Keratinocyte (primary cell): Measurements from ENCODE around the gene FGF2. TPM values are rescaled to one million over a fixed set of nuclear protein-coding genes. Genes with fewer than 3 reads are reported as not detected.

Experiments used
- DNase-seq: peaks from one replicate; pipeline ENCODE4 v3.0.0-alpha.2; 2011; ENCODE audit warnings: low read depth, missing footprints, low spot score
- FAIRE-seq: peaks from 2 replicates; lab custom pipeline; 2011; peaks lifted over from hg19 to GRCh38; lab: Jason Lieb, UNC
- H2AFZ ChIP-seq: 2 replicates; pipeline ENCODE4 v1.6.0; 2012; ENCODE audit warnings: low read length, control low read depth, inconsistent platforms; ENCODE audit not compliant: control insufficient read depth
- H3K27ac ChIP-seq: 2 replicates; pipeline ENCODE4 v1.5.1; 2011; ENCODE audit warnings: low read length; ENCODE audit not compliant: control insufficient read depth, insufficient read depth
- H3K27me3 ChIP-seq: 3 replicates; pipeline ENCODE4 v1.6.0; 2011; ENCODE audit warnings: low read length; ENCODE audit not compliant: control insufficient read depth, insufficient read depth; ENCODE audit errors: extremely low read depth
- H3K36me3 ChIP-seq, 2 experiments: 2 replicates in 1 of 2; 3 replicates in 1 of 2; pipeline ENCODE4 v1.5.1; 2011; ENCODE audit warnings: low read length in 2 of 2, mild to moderate bottlenecking in 1 of 2; ENCODE audit not compliant: control insufficient read depth in 2 of 2, insufficient read depth in 2 of 2; ENCODE audit errors: extremely low read depth in 1 of 2
- H3K4me1 ChIP-seq: 3 replicates; pipeline ENCODE4 v1.5.1; 2011; ENCODE audit warnings: low read length; ENCODE audit not compliant: control insufficient read depth, insufficient read depth; ENCODE audit errors: extremely low read depth
- H3K4me2 ChIP-seq: 3 replicates; pipeline ENCODE4 v1.6.0; 2011; ENCODE audit warnings: low read depth, low read length; ENCODE audit not compliant: control insufficient read depth, insufficient read depth; ENCODE audit errors: extremely low read depth
- H3K4me3 ChIP-seq, 3 experiments: fragments of 200-600 bp in 1 of 3; sonication (generic) in 1 of 3; 2 replicates in 2 of 3; 3 replicates in 1 of 3; pipeline ENCODE4 v1.5.1; 2011 to 2016; ENCODE audit warnings: low read length in 3 of 3, mild to moderate bottlenecking in 3 of 3, control low read depth in 2 of 3, inconsistent platforms in 1 of 3, low read depth in 1 of 3, mixed read lengths in 1 of 3, mixed run types in 1 of 3, moderate library complexity in 1 of 3; ENCODE audit not compliant: control insufficient read depth in 2 of 3, insufficient read depth in 2 of 3; ENCODE audit errors: extremely low read depth in 1 of 3
- H3K79me2 ChIP-seq: 2 replicates; pipeline ENCODE4 v1.6.0; 2012; ENCODE audit warnings: low read length; ENCODE audit not compliant: control insufficient read depth, insufficient read depth
- H3K9ac ChIP-seq: 3 replicates; pipeline ENCODE4 v1.6.0; 2011; ENCODE audit warnings: low read length; ENCODE audit not compliant: control insufficient read depth, insufficient read depth; ENCODE audit errors: extremely low read depth
- H3K9me1 ChIP-seq: 3 replicates; pipeline ENCODE4 v1.6.0; 2011; ENCODE audit warnings: low read length; ENCODE audit not compliant: control insufficient read depth, insufficient read depth; ENCODE audit errors: extremely low read depth
- H3K9me3 ChIP-seq: 2 replicates; pipeline ENCODE4 v1.5.1; 2012; ENCODE audit warnings: low read depth, low read length; ENCODE audit not compliant: control insufficient read depth
- H4K20me1 ChIP-seq: 3 replicates; pipeline ENCODE4 v1.6.0; 2011; ENCODE audit warnings: low read length; ENCODE audit not compliant: control insufficient read depth, insufficient read depth; ENCODE audit errors: extremely low read depth
- EZH2 ChIP-seq: IDR thresholded peaks from one replicate; pipeline ENCODE4 v1.6.1; 2012; ENCODE audit warnings: inconsistent platforms, mild to moderate bottlenecking, low read length, moderate library complexity
- dilution Hi-C: fragments of 300-500 bp; cut with MboI; formaldehyde crosslinking; loops from one replicate; pipeline ENCODE4 v1.7.0; 2020; ENCODE audit warnings: low sequenced_read_pairs; ENCODE audit not compliant: extremely low pct_ligation_motif_present
- polyA plus RNA-seq, 5 experiments: library from polyadenylated mRNA; depleted of rRNA in 3 of 5; stranded (reverse) in 3 of 5; stranded (forward) in 1 of 5; unstranded in 1 of 5; fragments of >200 nt; gene quantifications; 1 replicate in 1 of 5; 2 replicates in 3 of 5; 3 replicates in 1 of 5; pipeline versions ENCODE4 v1.2.1 to v1.2.3, GENCODE V29; 2011 to 2012; ENCODE audit warnings: missing spikeins in 2 of 5, low read depth in 1 of 5, low replicate concordance in 1 of 5
- TF ChIP-seq, protein P1 (sequence below), 3 experiments: IDR thresholded peaks in 1 of 3; conservative IDR thresholded peaks in 1 of 3; optimal IDR thresholded peaks in 1 of 3; 2 replicates in 2 of 3; 3 replicates in 1 of 3; pipeline versions ENCODE3 to v1.5.1; 2011; ENCODE audit warnings: low read length in 3 of 3, mild to moderate bottlenecking in 3 of 3, moderate library complexity in 2 of 3, control low read depth in 1 of 3, inconsistent platforms in 1 of 3; ENCODE audit not compliant: insufficient read depth in 2 of 3; ENCODE audit errors: extremely low read depth in 1 of 3

The FGF2 gene
- polyA plus RNA-seq, 1 donor (not counting 4 experiments of a cell fraction or from before 2014, with no cell fraction given): 1.7 TPM

DNA sequence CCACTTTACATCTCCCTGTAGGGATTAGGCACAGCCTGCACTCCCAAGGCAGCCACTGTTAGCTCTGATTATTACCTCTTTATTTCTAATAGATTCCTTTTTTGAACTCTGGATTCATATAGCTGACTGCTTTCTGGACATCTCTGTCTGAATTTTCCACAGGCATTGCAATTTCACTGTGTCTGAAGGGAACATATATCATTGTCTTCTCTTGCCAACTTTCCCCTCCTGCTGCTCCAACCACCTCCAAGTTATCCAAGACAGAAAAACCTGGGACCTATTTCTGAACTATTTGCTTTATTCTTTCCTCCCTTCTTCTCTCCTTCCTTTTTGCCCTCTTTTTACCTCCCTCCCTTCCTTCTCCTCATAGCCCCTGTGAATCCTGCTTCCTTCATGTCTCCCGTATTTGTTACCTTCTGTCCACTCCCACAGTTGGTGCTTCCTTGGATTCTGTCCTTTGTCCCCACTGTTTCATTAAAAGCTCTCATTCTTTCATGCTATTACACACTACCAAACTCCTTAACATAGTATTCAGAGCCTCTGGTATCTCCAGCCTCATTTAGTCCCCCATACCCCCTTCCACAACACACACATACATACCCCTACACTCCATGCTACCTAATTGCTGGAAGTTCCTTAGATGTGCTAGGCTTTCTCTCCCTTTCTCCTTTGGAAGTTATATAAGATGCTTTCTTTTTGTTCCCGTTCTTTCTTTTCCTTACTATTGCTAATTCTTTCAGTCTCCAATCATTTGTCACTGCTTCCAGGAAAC, 34.7 kb downstream of the FGF2 start:
- no peak overlapping the region for H2AFZ ChIP-seq
- H4K20me1 ChIP-seq: no peaks in the 10 kb centered on the region
- no peaks in the 10 kb centered on the region for H3K9me1 ChIP-seq
- DNase-seq (no peak), FAIRE-seq (no peak)
- no peaks in the 10 kb centered on the region for H3K27me3 ChIP-seq
- H3K79me2 ChIP-seq: no peaks in the 10 kb centered on the region
- dilution Hi-C loops: no loop called here
- H3K9ac ChIP-seq: no peak overlapping the region
- no peak for TF ChIP-seq EZH2
- TF ChIP-seq, protein P1, sequence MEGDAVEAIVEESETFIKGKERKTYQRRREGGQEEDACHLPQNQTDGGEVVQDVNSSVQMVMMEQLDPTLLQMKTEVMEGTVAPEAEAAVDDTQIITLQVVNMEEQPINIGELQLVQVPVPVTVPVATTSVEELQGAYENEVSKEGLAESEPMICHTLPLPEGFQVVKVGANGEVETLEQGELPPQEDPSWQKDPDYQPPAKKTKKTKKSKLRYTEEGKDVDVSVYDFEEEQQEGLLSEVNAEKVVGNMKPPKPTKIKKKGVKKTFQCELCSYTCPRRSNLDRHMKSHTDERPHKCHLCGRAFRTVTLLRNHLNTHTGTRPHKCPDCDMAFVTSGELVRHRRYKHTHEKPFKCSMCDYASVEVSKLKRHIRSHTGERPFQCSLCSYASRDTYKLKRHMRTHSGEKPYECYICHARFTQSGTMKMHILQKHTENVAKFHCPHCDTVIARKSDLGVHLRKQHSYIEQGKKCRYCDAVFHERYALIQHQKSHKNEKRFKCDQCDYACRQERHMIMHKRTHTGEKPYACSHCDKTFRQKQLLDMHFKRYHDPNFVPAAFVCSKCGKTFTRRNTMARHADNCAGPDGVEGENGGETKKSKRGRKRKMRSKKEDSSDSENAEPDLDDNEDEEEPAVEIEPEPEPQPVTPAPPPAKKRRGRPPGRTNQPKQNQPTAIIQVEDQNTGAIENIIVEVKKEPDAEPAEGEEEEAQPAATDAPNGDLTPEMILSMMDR (optimal IDR thresholded peaks at IDR 0.05 in 1 of 3, IDR thresholded peaks at IDR 0.05 in 1 of 3, conservative IDR thresholded peaks at IDR 0.05 in 1 of 3; ENCODE audit: extremely low read depth in 1 of 3, insufficient read depth in 2 of 3, low read length in 3 of 3): no peak
- H3K36me3 ChIP-seq: no peaks in the 10 kb centered on the region
- no peaks in the 10 kb centered on the region for H3K9me3 ChIP-seq
- no peak overlapping the region for H3K4me2 ChIP-seq
- no peak overlapping the region for H3K4me3 ChIP-seq
- no peaks in the 10 kb centered on the region for H3K4me1 ChIP-seq
- no peak overlapping the region for H3K27ac ChIP-seq

DNA sequence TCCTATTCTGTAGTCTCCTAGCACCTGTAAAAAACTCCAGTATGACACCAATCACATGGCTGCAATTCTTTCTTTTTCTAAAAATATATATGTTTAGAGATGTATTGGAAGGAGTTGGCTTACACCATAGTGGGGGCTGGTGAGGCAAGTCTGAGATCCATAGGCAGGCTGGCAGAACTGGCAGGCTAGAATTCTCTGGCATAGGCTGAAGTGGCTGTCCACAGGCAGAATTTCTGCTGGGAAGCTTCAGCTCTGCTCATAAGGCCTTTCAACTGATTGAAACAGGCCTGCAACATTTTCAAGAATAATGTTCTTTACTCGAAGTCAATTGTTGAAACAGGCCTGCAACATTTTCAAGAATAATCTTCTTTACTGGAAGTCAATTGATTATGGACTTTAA, 37.0 kb downstream of the FGF2 start:
- FAIRE-seq: no peak
- TF ChIP-seq EZH2: no peak
- Histone ChIP-seq H3K4me3 (no peak overlapping the region), H3K79me2 (no peaks in the 10 kb centered on the region), H3K4me1 (no peaks in the 10 kb centered on the region), H3K9me3 (no peaks in the 10 kb centered on the region), H3K4me2 (no peak overlapping the region), H3K9ac (no peak overlapping the region), H4K20me1 (no peaks in the 10 kb centered on the region), H2AFZ (no peak overlapping the region), H3K36me3 (no peaks in the 10 kb centered on the region), H3K27me3 (no peaks in the 10 kb centered on the region), H3K9me1 (no peaks in the 10 kb centered on the region), H3K27ac (no peak overlapping the region)
- dilution Hi-C loops: no loop called here
- DNase-seq: no peak
